DND-41 (cell line): ENCODE results near the gene HSPH1.

Experiments
- EZH2 ChIP-seq: IDR thresholded peaks from 3 replicates; pipeline ENCODE4 v1.6.1; 2012; ENCODE audit warnings: borderline replicate concordance, low read depth, mild to moderate bottlenecking, moderate library complexity, low read length, inconsistent platforms; ENCODE audit not compliant: severe bottlenecking
- TF ChIP-seq, protein P1 (sequence below): IDR thresholded peaks from 2 replicates; pipeline ENCODE4 v1.5.1; 2012; ENCODE audit warnings: borderline replicate concordance, low read length, moderate library complexity, mild to moderate bottlenecking; ENCODE audit not compliant: poor library complexity, severe bottlenecking; ENCODE audit errors: extremely low read depth

DNA sequence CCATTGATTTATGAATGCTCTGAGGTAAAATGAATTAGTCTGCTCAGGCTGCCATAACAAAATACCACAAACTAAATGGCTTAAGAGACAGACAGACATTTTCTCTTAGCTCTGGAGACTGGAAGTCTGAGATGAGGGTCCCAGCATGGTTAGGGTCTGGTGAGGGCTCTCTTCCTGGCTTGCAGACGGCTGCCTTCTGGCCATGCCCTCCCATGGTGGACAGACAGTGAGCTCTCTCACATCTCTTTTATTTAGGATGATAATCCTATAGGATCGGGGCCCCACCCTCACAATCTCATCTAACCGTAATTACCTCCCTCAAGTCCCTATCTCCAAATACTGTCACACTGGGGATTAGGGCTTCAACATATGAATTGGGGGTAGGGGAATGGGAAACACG is 47.1 kb downstream of the HSPH1 start:
- TF ChIP-seq, protein P1, sequence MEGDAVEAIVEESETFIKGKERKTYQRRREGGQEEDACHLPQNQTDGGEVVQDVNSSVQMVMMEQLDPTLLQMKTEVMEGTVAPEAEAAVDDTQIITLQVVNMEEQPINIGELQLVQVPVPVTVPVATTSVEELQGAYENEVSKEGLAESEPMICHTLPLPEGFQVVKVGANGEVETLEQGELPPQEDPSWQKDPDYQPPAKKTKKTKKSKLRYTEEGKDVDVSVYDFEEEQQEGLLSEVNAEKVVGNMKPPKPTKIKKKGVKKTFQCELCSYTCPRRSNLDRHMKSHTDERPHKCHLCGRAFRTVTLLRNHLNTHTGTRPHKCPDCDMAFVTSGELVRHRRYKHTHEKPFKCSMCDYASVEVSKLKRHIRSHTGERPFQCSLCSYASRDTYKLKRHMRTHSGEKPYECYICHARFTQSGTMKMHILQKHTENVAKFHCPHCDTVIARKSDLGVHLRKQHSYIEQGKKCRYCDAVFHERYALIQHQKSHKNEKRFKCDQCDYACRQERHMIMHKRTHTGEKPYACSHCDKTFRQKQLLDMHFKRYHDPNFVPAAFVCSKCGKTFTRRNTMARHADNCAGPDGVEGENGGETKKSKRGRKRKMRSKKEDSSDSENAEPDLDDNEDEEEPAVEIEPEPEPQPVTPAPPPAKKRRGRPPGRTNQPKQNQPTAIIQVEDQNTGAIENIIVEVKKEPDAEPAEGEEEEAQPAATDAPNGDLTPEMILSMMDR, result no peak
- no peak for TF ChIP-seq EZH2
